Spleen (tissue), 7 donors: Measurements from ENCODE around the gene ELF2.

Experiments
- POLR2AphosphoS5 ChIP-seq, 3 donors: sonication (generic); formaldehyde crosslinking; IDR thresholded peaks; one replicate each; pipeline ENCODE4 v1.5.1; 2017; ENCODE audit warnings: antibody characterized with exemption in 3 of 3
- TF ChIP-seq, protein P1 (sequence below), 11 experiments: fragments of 200-600 bp in 7 of 11; fragments of 450-650 bp in 4 of 11; sonication (generic) in 4 of 11; IDR thresholded peaks in 8 of 11; conservative IDR thresholded peaks in 3 of 11; 1 replicate in 7 of 11; 2 replicates in 4 of 11; pipeline versions ENCODE4 v1.4.0 to v1.8.0; 2016 to 2021; ENCODE audit warnings: antibody characterized with exemption in 11 of 11, inconsistent platforms in 4 of 11, mild to moderate bottlenecking in 1 of 11
- donor health status: DM: no; HTN: no; CAD: no; lungs with moderate emphysema.
- donor health status: DM: no; HTN: no; CAD: no.
- donor health status: DM: no; HTN: no; CAD: no.

DNA sequence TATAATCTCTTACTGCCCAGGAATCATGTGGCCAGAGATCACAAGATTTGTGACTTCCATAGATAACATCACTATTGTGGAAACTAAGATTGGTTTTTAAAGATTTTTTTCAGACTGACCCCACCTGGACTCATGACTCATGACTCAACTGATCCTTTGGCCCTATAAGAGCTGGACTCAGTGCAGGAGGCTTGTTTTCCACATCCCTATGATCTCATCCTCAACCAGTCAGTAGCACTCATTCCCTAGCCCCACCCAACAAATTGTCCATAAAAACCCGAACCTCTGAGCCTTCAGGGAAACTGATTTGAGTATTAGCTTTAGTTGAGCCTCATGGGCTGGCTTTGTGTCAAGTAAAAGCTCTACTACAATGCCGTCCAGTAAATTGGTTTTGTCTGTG is 169.4 kb downstream of the ELF2 start:
- TF ChIP-seq, protein P1, sequence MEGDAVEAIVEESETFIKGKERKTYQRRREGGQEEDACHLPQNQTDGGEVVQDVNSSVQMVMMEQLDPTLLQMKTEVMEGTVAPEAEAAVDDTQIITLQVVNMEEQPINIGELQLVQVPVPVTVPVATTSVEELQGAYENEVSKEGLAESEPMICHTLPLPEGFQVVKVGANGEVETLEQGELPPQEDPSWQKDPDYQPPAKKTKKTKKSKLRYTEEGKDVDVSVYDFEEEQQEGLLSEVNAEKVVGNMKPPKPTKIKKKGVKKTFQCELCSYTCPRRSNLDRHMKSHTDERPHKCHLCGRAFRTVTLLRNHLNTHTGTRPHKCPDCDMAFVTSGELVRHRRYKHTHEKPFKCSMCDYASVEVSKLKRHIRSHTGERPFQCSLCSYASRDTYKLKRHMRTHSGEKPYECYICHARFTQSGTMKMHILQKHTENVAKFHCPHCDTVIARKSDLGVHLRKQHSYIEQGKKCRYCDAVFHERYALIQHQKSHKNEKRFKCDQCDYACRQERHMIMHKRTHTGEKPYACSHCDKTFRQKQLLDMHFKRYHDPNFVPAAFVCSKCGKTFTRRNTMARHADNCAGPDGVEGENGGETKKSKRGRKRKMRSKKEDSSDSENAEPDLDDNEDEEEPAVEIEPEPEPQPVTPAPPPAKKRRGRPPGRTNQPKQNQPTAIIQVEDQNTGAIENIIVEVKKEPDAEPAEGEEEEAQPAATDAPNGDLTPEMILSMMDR (IDR thresholded peaks at IDR 0.05 in 8 of 11, conservative IDR thresholded peaks at IDR 0.05 in 3 of 11) = no peak
- TF ChIP-seq POLR2AphosphoS5 (IDR thresholded peaks at IDR 0.05) = no peak
